Heart right ventricle (tissue), 16 donors: Measurements from ENCODE around the gene PIM3. TPM values are rescaled to one million over a fixed set of nuclear protein-coding genes. Genes with fewer than 3 reads are reported as not detected.

Source experiments
- ATAC-seq, 8 donors: fragments of 200-7000 bp; cut with Tn5 transposase; one replicate each; pipeline ENCODE4 v1.9.1; 2020; ENCODE audit warnings: mild to moderate bottlenecking in 8 of 8, moderate library complexity in 8 of 8, moderate number of reproducible peaks in 1 of 8
- DNase-seq, 2 donors: peaks; one replicate each; pipeline ENCODE4 v3.0.0-alpha.2; 2020
- H3K27ac ChIP-seq, 10 donors: fragments of 200-600 bp; sonication (generic) in 2 of 10; one replicate each; pipeline versions ENCODE4 v1.5.0 to v1.8.0; 2020 to 2022; ENCODE audit warnings: mild to moderate bottlenecking in 3 of 10
- H3K27me3 ChIP-seq, 7 donors: fragments of 200-600 bp; one replicate each; pipeline ENCODE4 v1.8.0; 2021 to 2022; ENCODE audit warnings: mild to moderate bottlenecking in 2 of 7
- H3K36me3 ChIP-seq, 9 donors: fragments of 200-600 bp; sonication (generic) in 1 of 9; one replicate each; pipeline versions ENCODE4 v1.5.0 to v1.8.0; 2020 to 2022; ENCODE audit warnings: mild to moderate bottlenecking in 2 of 9
- H3K4me1 ChIP-seq, 9 donors: fragments of 200-600 bp; sonication (generic) in 1 of 9; one replicate each; pipeline versions ENCODE4 v1.5.0 to v1.8.0; 2020 to 2022; ENCODE audit warnings: mild to moderate bottlenecking in 4 of 9
- H3K4me3 ChIP-seq, 10 donors: fragments of 200-600 bp; sonication (generic) in 2 of 10; one replicate each; pipeline versions ENCODE4 v1.5.0 to v1.8.0; 2020 to 2022; ENCODE audit warnings: mild to moderate bottlenecking in 7 of 10, moderate library complexity in 2 of 10
- H3K9me3 ChIP-seq, 11 donors: fragments of 200-600 bp in 10 of 11; sonication (generic) in 2 of 11; one replicate each; pipeline versions ENCODE4 v1.5.0 to v1.8.0; 2013 to 2022; ENCODE audit warnings: mild to moderate bottlenecking in 2 of 11, control low read depth in 1 of 11, moderate library complexity in 1 of 11
- WGBS, 2 donors: extraction: QIAGEN DNeasy Blood & Tissue Kit; methylation state at CpG; one replicate each; pipeline ENCODE4 v1.1.7; 2013; ENCODE audit warnings: inconsistent platforms in 1 of 2; 5-methylcytosine and 5-hydroxymethylcytosine counted together
- intact Hi-C, 10 donors: fragments of 100-400 bp; cut with DNase I; formaldehyde crosslinking; loops; one replicate each; pipeline versions ENCODE4 v1.11.1 to v1.14.2; 2022
- polyA plus RNA-seq, 2 donors: library from polyadenylated mRNA; stranded (reverse); fragments of 200-250 nt; gene quantifications; one replicate each; pipeline ENCODE4 v1.2.3, GENCODE V29; 2013
- total RNA-seq, 10 donors: library from RNA; stranded (reverse); fragmentation: NEBNext Ultra II Directional in 3 of 10; extraction: Animal tissue kit (Norgen Biotek cat#: 25700) in 3 of 10; gene quantifications; one replicate each; pipeline versions ENCODE4 v1.2.1 to v1.2.4, GENCODE V29; 2021 to 2023
- TF ChIP-seq, protein P1 (sequence below), 9 donors: fragments of 200-600 bp; sonication (generic) in 2 of 9; IDR thresholded peaks; one replicate each; pipeline versions ENCODE4 v1.5.0 to v1.8.0; 2021 to 2022; ENCODE audit warnings: antibody characterized with exemption in 9 of 9, mild to moderate bottlenecking in 5 of 9, moderate library complexity in 1 of 9
- donor health status: Arrhythmogenic right ventricular cardiomyopathy.
- donor health status: ischemic (EF 13 %, LVEDD 7.1; RV severe dilation, severe dysfunction).
- donor health status: healthy with polysubstance abuse.
- donor health status: DM: no; HTN: yes; CAD: no.
- donor health status: DM: no; HTN: no; CAD: no.
- donor health status: ischemic (EF 25% LVEDD 6.9; RV normal size, moderate dysfunction).
- donor health status: ischemic (EF 25% LVEDD 5.7; RV mildly dilated, moderate dysfunction).
- donor health status: healthy.
- donor health status: DM: yes; HTN: yes; CAD: no.
- donor health status: Ischemic cardiomyopathy.
- donor health status: ischemic (EF 35%, LVEDD 5.7; RV mildly dilated, moderate dysfunction).
- donor health status: nonischemic (EF 11% LVEDD 7.7; RV severe dilation, severe dysfunction).
- donor health status: DM: yes; HTN: yes; CAD: no.
- donor health status: PGD.
- donor health status: ischemic (EF 29% LVEDD 5.4; RV normal size, mild dysfunction).
- donor health status: nonischemic (EF 23%, LVEDD 6.1; RV moderate dilation, normal function).

Gene PIM3
- total and polyA plus RNA-seq, 12 donors: 27.4 to 81.6 (median 43.7) TPM

DNA sequence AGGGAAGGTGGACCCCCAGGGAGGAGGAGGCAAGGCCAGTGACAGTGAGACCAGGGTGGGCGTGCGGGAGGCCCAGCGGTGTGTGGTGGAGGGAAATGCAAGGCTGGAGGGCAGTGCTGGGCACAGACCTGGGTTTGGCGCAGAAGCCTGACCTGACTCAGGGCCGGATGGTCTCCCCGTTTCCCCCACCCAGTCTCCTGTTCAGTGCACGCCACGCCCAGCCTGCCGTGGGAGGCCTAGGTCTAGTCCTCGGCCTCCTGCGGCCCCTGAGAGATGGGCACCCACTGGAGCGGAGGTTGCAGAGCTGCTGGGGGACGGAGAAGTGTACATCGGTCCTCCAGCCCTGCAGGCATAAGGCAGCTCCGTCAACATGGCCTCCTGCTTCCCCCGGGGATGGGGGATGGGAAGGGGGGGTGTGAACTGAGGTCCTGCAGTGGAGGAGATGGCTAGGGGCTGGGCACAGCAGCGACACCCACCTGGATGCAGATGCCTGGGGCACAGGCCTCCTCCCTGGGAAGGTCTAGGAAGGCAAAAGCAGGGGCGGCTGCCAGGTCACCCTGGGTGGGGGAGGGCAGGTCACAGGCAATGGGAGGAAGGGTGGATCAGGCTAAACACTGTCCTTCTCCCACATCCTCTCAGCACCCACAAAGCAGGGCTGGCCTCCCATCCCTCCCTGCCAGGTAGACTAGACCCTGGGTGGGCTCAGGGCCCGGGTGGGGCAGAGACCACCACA is 36.1 kb downstream of the PIM3 start:
- WGBS, 2 donors: 87 to 88% methylated on average over 19 of the region's 19 CpGs
- Histone ChIP-seq H3K4me3 (no peak overlapping the region), H3K4me1 (peaks cover 0 to 14% (median 6%) of the 10 kb centered on the region in 9 donors), H3K36me3 (no peaks in the 10 kb centered on the region), H3K27ac (no peak overlapping the region), H3K9me3 (peaks cover 0 to 7% (median under 1%) of the 10 kb centered on the region in 11 donors), H3K27me3 (peaks cover 0 to 17% (median 9%) of the 10 kb centered on the region in 7 donors)
- TF ChIP-seq, protein P1, sequence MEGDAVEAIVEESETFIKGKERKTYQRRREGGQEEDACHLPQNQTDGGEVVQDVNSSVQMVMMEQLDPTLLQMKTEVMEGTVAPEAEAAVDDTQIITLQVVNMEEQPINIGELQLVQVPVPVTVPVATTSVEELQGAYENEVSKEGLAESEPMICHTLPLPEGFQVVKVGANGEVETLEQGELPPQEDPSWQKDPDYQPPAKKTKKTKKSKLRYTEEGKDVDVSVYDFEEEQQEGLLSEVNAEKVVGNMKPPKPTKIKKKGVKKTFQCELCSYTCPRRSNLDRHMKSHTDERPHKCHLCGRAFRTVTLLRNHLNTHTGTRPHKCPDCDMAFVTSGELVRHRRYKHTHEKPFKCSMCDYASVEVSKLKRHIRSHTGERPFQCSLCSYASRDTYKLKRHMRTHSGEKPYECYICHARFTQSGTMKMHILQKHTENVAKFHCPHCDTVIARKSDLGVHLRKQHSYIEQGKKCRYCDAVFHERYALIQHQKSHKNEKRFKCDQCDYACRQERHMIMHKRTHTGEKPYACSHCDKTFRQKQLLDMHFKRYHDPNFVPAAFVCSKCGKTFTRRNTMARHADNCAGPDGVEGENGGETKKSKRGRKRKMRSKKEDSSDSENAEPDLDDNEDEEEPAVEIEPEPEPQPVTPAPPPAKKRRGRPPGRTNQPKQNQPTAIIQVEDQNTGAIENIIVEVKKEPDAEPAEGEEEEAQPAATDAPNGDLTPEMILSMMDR (IDR thresholded peaks at IDR 0.05): no peak
- intact Hi-C loops: loop anchor here in 1 of 10 donors (10.0 kb wide), 1 partner anchor 72 kb away; no protein-coding TSS in a partner anchor
- DNase-seq: no peak
- ATAC-seq: no peak

DNA sequence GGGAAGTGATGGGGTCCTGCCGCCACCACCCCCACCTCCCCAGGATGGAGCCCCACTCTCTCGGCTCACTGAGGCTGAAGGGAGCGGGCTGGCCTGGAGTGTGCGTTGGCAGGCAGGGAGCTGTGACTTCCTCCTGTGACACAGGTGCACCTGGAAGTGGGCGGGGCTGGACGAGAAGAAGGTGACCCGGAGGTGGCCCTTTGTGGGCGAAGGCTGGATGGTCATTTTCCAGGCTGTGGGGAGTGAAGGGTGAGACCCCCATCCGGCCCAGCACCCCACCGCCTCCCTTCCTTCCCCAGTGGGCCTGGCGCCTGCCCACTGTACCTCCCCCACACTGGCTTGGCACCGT is 36.7 kb downstream of the PIM3 start:
- Histone ChIP-seq H3K36me3 (no peaks in the 10 kb centered on the region), H3K27ac (no peak overlapping the region), H3K4me3 (no peak overlapping the region), H3K4me1 (peaks cover 0 to 14% (median 6%) of the 10 kb centered on the region in 9 donors), H3K9me3 (peaks cover 0 to 2% (median 0%) of the 10 kb centered on the region in 11 donors), H3K27me3 (peaks cover 0 to 17% (median 9%) of the 10 kb centered on the region in 7 donors)
- DNase-seq: no peak
- TF ChIP-seq, protein P1 (IDR thresholded peaks at IDR 0.05): no peak
- 89 to 90% methylated on average over 12 of the region's 12 CpGs for WGBS, 2 donors
- intact Hi-C loops: loop anchor here in 1 of 10 donors (10.0 kb wide), 1 partner anchor 72 kb away; no protein-coding TSS in a partner anchor
- no peak for ATAC-seq

DNA sequence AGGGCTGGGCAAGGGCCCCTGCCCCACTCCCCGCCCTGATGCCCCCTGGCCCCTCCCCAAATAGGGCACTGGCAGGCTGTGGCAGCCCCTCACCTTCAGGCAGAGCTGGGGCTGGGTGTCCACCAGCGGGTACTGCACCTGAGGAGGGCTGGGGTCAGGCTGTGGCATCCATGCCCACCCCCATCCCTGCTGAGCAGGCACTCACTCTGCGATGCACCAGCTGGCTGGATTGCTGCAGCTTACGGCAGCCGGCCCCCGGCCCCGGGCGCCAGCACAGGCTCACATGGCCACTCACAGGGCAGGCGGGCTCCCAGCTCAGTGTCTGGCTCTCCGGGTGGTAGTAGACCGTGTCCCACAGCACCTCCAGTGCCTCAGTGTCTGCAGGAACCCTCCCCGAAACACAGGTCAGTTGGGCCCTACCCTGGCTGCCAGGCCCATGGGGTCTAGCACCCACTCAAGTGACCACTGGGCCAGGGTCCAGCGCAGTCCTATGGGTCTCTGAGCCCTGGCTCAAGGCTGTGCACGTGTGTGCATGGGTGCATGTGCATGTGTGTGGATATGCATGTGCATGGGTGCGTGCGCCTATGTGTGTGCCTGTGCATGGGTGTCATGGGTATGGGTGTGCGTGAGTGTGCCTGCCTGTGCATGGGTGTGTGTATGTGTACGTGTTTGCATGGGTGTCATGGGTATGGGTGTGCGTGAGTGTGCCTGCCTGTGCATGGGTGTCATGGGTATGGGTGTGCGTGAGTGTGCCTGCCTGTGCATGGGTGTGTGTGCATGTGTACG is 37.6 kb downstream of the PIM3 start:
- intact Hi-C loops: loop anchor here in 1 of 10 donors (10.0 kb wide), 1 partner anchor 73 kb away; no protein-coding TSS in a partner anchor

DNA sequence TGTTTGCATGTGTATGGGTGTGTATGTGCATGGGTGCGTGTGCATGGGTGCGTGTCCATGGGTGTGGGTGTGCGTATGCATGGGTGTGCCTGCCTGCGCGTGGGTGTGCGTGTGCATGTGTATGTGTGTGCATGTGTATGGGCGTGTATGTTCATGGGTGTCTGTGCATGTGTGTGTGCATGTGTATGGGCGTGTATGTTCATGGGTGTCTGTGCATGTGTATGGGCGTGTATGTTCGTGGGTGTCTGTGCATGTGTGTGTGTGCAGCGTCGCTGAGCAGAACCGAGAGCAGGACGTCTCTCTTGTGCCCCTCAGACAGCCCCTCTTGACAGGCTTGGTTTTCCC is 38.1 kb downstream of the PIM3 start:
- H3K4me3 ChIP-seq: no peak overlapping the region
- WGBS, 2 donors: 92 to 94% methylated on average over 14 of the region's 14 CpGs
- no peak overlapping the region for H3K27ac ChIP-seq
- peaks cover 0 to 19% (median 9%) of the 10 kb centered on the region in 7 donors for H3K27me3 ChIP-seq
- intact Hi-C loops: loop anchor here in 1 of 10 donors (10.0 kb wide), 1 partner anchor 74 kb away; no protein-coding TSS in a partner anchor
- H3K36me3 ChIP-seq: no peaks in the 10 kb centered on the region
- no peak for DNase-seq
- no peak for ATAC-seq
- H3K9me3 ChIP-seq: no peaks in the 10 kb centered on the region
- H3K4me1 ChIP-seq: peaks cover 0 to 12% (median under 1%) of the 10 kb centered on the region in 9 donors
- TF ChIP-seq, protein P1 (IDR thresholded peaks at IDR 0.05): no peak

More for the DNA sequence above, 37.6 kb downstream of the PIM3 start:
- TF ChIP-seq, protein P1 (IDR thresholded peaks at IDR 0.05): no peak
- Histone ChIP-seq H3K27me3 (peaks cover 0 to 17% (median 9%) of the 10 kb centered on the region in 7 donors), H3K36me3 (no peaks in the 10 kb centered on the region), H3K4me3 (no peak overlapping the region), H3K27ac (no peak overlapping the region), H3K4me1 (peaks cover 0 to 17% (median 6%) of the 10 kb centered on the region in 9 donors), H3K9me3 (no peaks in the 10 kb centered on the region)
- 93% methylated on average over 21 of the region's 21 CpGs for WGBS, 2 donors
- DNase-seq (no peak), ATAC-seq (no peak)
